GM21737 (cell line): ENCODE data around the gene LCNL1.

Experiments
- ATAC-seq: cut with Tn5 transposase; IDR thresholded peaks from one replicate; pipeline ENCODE4 v1.9.1; 2021; ENCODE audit warnings: mild to moderate bottlenecking, moderate library complexity; ENCODE audit not compliant: unreplicated experiment

LCNL1 gene

GRCh38 chr9:137008312-137008711 lies 25.5 kb downstream of the LCNL1 start:
- ATAC-seq, result no peak

DNA sequence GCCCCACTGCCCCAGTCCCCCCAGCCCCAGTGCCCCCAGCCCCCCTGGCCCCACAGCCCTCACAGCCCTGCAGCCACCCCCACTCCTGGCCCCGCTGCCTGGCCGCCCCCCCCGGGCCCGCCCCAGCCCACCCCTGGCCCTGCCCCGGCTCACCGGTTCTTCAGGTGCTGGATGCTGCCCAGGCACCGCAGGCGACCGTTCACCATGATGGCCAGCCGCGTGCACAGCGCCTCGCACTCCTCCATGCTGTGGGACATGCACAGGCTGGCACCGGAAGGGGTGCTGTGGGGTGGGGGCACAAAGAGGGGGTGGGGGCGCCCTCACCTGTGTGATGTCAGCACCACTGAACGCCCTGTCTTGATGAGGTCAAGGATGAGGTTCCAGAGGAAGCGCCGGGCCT lies 26.4 kb downstream of the LCNL1 start:
- no peak for ATAC-seq

GRCh38 chr9:137009938-137010732 lies 27.3 kb downstream of the LCNL1 start:
- ATAC-seq, result no peak

DNA sequence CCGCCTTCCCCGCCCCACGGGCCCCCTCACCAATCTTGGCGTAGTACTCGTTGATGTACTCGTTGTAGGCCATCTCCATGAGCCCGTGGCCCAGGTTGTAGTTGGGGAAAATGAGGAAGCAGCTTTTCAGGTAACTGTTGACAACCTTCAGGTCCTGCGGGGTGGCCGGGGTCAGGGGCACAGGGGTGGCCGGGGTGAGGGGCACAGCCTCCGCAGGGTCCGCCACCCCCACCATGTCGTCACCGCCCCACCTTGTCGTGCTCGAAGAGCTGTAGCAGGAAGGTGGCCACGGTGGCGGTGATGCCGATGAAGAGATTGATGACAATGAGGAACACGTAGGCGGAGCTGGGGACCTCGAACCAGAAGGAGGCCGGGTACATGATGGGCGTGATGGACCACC lies 28.4 kb downstream of the LCNL1 start:
- ATAC-seq, result no peak

GRCh38 chr9:137011907-137012675 lies 29.3 kb downstream of the LCNL1 start:
- no peak for ATAC-seq

GRCh38 chr9:137012694-137013570 lies 30.1 kb downstream of the LCNL1 start:
- no peak for ATAC-seq

DNA sequence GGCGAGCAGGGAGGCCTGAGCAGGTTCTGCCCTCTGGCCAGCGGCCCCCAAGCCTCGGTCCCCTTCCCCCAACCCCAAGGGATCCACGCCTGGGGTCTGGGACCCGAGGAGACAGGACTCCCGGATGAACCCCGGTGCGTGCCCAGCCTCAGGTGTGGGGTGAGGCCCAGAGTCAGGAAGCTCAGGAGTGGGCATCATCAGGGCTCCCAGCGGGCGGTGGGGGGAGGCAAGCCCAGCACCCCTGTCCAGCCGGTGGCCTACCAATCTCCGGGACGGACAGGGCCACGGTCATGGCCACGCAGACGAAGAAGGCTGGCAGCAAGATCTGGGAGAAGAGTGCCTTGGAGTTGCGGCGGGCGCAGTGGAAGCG lies 30.8 kb downstream of the LCNL1 start:
- ATAC-seq, result no peak

DNA sequence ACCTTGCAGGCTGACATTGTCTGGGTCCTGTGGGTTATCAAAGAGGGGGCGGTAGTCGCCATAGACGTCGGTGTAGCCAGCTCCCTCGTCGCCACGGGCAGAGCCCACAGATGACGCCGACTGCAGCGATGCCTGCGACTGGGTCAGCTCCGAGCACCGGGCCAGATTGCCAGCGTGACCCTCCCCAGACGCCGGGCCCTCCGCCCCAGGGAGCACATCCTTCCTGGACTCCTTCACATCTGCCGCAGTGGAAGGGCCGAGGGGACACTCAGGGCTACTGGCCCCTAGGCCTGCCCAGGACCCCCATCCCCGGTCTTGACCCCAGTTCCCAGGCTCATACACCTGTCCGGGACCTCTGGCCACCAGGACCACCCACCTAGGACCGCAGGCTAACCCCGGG lies 31.4 kb downstream of the LCNL1 start:
- ATAC-seq, result no peak

DNA sequence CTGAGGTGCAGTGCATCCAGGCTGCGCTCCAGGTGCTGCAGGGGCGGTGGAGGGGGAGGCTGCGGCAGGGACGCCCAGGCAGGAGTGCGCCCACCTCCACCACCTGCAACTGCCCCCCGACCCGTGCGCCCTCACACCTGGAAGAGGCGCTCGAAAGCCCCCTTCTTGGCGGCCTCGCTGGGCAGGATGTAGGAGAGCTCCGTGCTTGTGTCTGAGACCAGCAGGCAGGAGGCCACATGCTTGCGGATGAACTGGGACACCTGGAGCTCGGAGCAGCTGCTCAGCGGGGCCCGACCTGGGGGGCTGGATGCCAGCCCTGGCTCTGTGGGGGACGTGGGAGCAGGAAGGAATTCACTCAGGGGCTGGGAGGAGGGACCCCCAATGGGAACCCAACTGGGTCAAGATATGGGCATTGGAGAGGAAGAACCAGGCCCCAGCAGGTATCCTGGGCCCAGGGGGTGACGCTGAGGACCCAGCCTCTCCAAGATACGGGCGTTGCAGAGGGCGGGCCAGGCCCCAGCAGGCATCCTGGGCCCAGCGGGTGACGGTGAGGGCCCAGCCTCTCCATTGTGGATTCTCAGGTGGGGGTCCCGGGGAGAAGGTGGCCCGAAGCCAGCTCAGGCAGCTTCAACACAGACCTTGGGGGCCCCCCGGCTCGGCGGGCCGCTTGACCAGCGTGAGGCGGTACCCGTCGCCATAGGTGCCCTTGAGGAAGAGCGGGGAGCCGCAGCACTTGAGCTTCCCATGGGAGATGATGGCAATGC lies 32.2 kb downstream of the LCNL1 start:
- no peak for ATAC-seq

DNA sequence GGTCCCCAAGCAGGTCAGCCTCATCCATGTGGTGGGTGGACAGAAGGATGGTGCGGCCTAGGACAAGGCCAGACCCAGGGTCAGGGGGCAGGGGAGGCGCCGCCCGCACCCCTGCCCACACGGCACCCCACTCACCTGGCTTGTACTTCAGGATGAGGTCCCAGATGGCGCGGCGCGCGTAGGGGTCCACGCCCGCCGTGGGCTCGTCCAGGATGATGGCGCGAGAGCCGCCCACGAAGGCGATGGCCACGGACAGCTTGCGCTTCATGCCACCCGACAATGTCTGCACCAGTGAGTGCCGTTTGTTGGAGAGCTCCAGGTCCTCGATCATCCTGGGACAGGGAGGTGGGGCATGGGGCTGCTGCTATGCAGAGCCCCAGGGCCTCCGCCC lies 32.7 kb downstream of the LCNL1 start:
- no peak for ATAC-seq

DNA sequence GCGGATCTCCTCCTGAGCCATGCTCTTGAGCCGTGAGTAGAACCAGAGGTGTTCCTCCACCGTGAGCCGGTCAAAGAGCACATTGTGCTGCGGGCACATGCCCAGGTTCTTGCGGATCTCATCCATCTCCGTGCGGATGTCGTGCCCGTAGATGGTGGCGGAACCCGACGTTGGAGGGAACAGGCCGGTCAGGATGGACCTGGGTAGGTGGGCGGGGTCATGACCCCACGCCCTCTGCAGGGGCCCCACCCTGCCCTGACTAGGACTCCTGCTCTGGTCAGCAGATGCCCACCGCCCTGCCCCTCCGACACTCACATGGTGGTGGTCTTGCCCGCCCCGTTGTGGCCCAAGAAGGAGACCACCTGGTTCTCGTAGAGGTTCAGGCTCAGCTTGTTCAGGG lies 33.2 kb downstream of the LCNL1 start:
- ATAC-seq, result no peak

- ATAC-seq, result no peak
These were observed 33.6 kb downstream of the LCNL1 start for GRCh38 chr9:137016436-137016835.

GRCh38 chr9:137017071-137017470 lies 34.3 kb downstream of the LCNL1 start:
- ATAC-seq, result no peak

- ATAC-seq, result no peak
These were observed 35.2 kb downstream of the LCNL1 start for GRCh38 chr9:137017791-137018497.

GRCh38 chr9:137018761-137019559 lies 36.2 kb downstream of the LCNL1 start:
- ATAC-seq, result no peak

- no peak for ATAC-seq
These were observed 37.3 kb downstream of the LCNL1 start for GRCh38 chr9:137019891-137020683.

DNA sequence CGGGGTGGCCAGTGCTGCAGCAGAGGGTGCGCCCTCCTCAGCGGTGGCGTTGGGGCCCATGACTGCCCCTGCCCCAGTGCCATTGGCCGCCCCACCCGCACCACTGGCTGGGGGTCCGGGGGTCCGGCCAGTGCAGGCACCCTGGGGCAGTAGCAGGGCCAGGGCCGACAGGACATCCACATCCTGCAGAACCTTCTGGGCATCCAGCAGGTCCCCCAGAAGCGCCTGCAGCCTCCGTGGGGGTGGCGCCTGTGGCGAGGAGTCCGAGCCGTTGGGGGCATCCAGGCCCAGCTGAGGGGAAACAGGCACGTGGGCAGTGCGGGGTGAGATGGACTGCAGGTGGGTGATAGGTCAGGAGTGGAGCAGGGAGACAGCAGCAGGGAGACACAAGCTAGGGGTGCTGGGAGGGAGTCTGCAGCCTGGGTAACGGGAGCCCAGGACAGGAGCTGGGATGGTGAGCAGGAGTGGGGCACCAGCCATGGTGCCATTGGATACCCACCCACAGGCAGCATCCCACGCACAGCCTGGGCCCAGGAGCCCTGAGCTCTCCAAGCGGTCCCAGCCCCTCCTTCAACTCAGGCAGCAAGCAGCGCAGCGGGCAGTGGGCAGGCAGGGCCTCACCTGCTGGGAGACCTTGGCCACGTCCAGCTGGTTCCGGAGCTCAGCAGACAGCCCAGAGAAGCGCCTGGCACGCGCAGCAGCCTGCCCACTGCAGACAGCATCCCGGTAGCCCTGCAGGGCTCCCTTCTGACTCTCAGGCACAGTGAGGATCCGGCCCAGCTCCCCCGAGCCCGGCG lies 38.2 kb downstream of the LCNL1 start:
- no peak for ATAC-seq

DNA sequence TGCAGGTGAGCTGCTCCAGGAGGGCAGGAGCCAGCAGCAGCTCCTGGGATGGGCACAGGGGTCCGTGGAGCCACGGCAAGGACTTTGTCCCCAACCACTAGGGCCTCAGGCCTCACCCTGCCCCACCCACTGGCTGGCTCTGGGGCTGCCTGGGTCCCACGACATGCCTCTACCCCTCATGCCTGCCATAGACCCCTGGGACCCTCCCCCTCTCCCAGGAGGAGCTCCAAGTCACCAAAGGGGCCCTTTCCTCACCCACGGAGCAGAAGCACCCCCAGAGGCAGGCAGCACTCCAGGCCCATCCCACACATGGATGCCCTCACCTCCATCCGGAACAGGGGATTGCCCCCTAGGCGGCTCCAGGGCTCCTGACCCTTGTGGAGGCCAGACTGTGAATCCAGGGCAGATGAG lies 38.8 kb downstream of the LCNL1 start:
- ATAC-seq, result no peak
